OCI-LY3 (cell line): Measurements from ENCODE around the gene PACSIN2.

Source experiments
- CTCF ChIP-seq: fragments of 200-600, 300-600 bp; sonication (generic); IDR thresholded peaks from 2 replicates; pipeline ENCODE4 v1.5.1; 2014; ENCODE audit warnings: antibody characterized with exemption, low read length, low read depth
- EZH2phosphoT487 ChIP-seq: fragments of 200-600 bp; shearing (Covaris generic); IDR thresholded peaks from 2 replicates; pipeline ENCODE4 v1.6.1; 2018; ENCODE audit warnings: antibody characterized with exemption, mixed run types, low read depth

DNA sequence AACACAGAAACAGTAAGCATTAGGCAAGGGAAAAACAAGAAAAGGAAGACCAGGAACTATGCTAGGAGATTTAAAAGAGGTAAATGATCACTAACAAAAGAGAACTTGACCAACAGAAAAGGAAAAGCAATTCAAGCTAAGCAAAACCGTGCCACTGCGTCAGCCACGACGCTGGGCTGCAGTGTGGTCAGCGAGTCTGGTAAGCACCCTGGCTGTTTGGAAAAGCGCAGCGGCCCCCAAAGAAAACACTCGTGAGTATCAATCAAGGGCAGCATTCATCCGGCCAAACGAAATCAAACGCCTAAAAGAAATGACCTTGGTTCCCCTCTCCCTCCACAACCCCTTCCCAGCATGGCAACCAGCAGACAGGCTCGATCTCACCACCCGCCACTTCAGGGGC, 28.8 kb downstream of the PACSIN2 start:
- TF ChIP-seq CTCF: no peak
- TF ChIP-seq EZH2phosphoT487: no peak
